ENCODE measurements around the gene SPEM3.
"Not testable (repeated sequence)": the region's sequence is repeated elsewhere in the genome, so short reads cannot be mapped to it uniquely, and the experiment has no call there.

- not testable (repeated sequence) for TF ChIP-seq JUN, EP300 (IDR thresholded peaks at IDR 0.05)
Observed at GRCh38 chr17:7469843-7470242, 41.2 kb downstream of the SPEM3 start.

Measured in A549 (cell line).